Inferior parietal cortex (tissue), 1 donor: ENCODE results near the gene DOCK10.

Experiments
- DNase-seq: peaks from one replicate; pipeline ENCODE4 v3.0.0-alpha.2; 2016; ENCODE audit errors: extremely low spot score

The DOCK10 gene

GRCh38 chr2:224976629-224977525, 65.4 kb downstream of the DOCK10 start:
- DNase-seq: no peak

GRCh38 chr2:224975761-224976160, 66.5 kb downstream of the DOCK10 start:
- no peak for DNase-seq

GRCh38 chr2:224973112-224974016, 68.9 kb downstream of the DOCK10 start:
- no peak for DNase-seq

- DNase-seq: no peak
Observed at GRCh38 chr2:224971214-224971613, 71.1 kb downstream of the DOCK10 start.

GRCh38 chr2:224970311-224970710, 72.0 kb downstream of the DOCK10 start:
- no peak for DNase-seq

GRCh38 chr2:224969633-224970260, 72.5 kb downstream of the DOCK10 start:
- DNase-seq: no peak

GRCh38 chr2:224969095-224969494, 73.2 kb downstream of the DOCK10 start:
- DNase-seq: no peak

- no peak for DNase-seq
Observed at GRCh38 chr2:224968051-224968450, 74.2 kb downstream of the DOCK10 start.

- no peak for DNase-seq
Observed at GRCh38 chr2:224966613-224967012, 75.7 kb downstream of the DOCK10 start.

GRCh38 chr2:224959556-224959955, 82.7 kb downstream of the DOCK10 start:
- DNase-seq: no peak

GRCh38 chr2:224958873-224959272, 83.4 kb downstream of the DOCK10 start:
- DNase-seq: no peak

GRCh38 chr2:224958462-224958857, 83.8 kb downstream of the DOCK10 start:
- no peak for DNase-seq

GRCh38 chr2:224957540-224958461, 84.5 kb downstream of the DOCK10 start:
- no peak for DNase-seq

- no peak for DNase-seq
Observed at GRCh38 chr2:224956706-224957105, 85.6 kb downstream of the DOCK10 start.

- DNase-seq: no peak
Observed at GRCh38 chr2:224954980-224955379, 87.3 kb downstream of the DOCK10 start.

- DNase-seq: no peak
Observed at GRCh38 chr2:224952936-224953657, 89.2 kb downstream of the DOCK10 start.

GRCh38 chr2:224951723-224952481, 90.4 kb downstream of the DOCK10 start:
- DNase-seq: no peak

GRCh38 chr2:224948859-224949258, 93.4 kb downstream of the DOCK10 start:
- no peak for DNase-seq

- no peak for DNase-seq
Observed at GRCh38 chr2:224948005-224948404, 94.3 kb downstream of the DOCK10 start.

GRCh38 chr2:224947566-224947965, 94.7 kb downstream of the DOCK10 start:
- no peak for DNase-seq
